MG63 (cell line): Measurements from ENCODE around the gene MPV17L2. TPM values are rescaled to one million over a fixed set of nuclear protein-coding genes. Genes with fewer than 3 reads are reported as not detected.
A peak's percentile ranks its signal among the peaks of the same experiment; 100 is the strongest.

Experiments
- DNase-seq: peaks from one replicate; pipeline ENCODE4 v3.0.0-alpha.2; 2020
- H3K27me3 ChIP-seq: fragments of 250-450 bp; sonication (Bioruptor Pico); 2 replicates; pipeline ENCODE4 v1.5.1; 2020; ENCODE audit warnings: mild to moderate bottlenecking, moderate library complexity
- H3K36me3 ChIP-seq: fragments of 250-450 bp; sonication (Bioruptor Pico); 2 replicates; pipeline ENCODE4 v1.5.1; 2020; ENCODE audit warnings: mild to moderate bottlenecking, moderate library complexity
- H3K4me3 ChIP-seq: fragments of 250-450 bp; sonication (Bioruptor Pico); 2 replicates; pipeline ENCODE4 v1.5.1; 2020; ENCODE audit warnings: mild to moderate bottlenecking, moderate library complexity
- H3K9me3 ChIP-seq: fragments of 250-450 bp; sonication (Bioruptor Pico); 2 replicates; pipeline ENCODE4 v1.5.1; 2020; ENCODE audit warnings: mild to moderate bottlenecking, moderate library complexity
- total RNA-seq: library from RNA; depleted of rRNA; stranded (reverse); fragments of >200 nt; shearing (Covaris generic); gene quantifications from 2 replicates; pipeline ENCODE4 v1.2.3, GENCODE V29; 2014; ENCODE audit warnings: low replicate concordance

MPV17L2 gene
- total RNA-seq, 1 experiment from 2014 or later, result 29.5 TPM

DNA sequence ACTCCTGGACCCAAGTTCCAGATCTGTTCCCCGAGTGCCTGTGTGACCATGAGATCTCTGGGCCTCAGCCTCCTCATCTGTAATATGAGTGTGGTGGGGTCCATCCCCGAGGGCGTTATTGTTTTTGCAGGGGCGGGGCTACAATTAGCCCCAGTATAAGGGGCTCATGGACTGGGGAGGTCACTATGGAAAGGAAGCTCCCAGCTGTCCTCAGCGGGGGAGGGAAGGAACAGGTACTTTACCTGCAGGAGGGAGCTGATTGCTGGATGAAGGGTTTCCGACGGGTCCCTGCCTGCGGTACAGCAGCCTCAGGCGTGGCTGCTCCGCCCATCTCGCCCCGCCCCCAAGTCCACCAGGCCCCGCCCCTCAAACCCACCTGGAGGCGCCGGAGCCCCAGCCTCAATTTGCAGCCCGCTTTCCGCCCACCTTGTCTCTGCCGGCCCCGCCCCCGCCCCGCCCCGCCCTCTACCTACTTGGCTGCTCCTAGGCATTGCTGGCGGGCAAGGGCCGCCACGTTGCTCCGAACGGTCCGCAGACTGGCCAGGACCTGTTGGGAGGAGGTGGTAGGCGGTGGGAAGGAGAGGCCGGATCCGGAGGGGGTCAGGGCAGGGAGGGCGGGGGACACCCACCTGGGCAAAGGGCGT is 27.7 kb downstream of the MPV17L2 start:
- Histone ChIP-seq H3K4me3 (no peak overlapping the region), H3K36me3 (no peaks in the 10 kb centered on the region; the same call in 1 of the 2 replicates), H3K27me3 (no peaks in the 10 kb centered on the region), H3K9me3 (no peaks in the 10 kb centered on the region)
- DNase-seq, result no peak

DNA sequence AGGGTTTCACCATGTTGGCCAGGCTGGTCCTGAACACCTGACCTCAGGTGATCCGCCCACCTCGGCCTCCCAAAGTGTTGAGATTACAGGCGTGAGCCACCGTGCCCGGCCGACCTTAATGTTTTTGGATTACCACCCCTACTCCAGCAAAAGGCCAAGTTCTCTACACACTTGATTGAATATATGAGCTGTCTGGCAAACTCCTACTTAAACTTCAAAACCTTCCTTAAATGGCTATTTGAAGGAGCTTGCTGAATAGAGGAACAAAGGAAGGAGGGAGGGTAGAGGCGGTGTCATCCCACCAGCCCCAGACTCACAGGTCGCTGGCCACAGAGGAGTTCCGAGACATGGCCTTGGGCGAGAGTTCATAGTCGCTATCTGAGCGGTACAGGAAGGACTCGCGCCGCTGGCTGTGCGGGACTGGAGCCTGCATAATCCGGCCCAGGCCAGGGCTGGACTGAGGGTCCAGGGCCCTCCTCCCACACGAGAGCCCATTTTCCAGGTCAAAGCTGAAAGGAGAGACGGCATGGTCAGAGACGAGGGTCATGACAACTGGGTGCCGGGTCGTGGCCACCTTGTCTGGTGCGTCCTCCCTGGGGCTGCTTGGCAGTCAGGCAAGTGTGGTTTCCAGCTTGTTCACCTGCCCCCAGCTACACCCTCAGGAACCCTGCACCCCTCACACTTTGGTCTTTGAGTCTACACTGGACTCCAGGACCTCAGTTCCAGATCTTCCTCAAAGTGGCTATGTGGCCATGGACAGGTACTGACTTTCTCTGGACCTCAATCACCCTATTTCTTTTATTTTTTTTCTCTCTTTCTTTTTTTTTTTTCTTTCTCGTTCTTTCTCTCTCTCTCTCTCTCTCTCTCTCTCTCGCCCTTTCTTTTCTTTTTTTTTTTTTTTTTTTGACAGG is 29.1 kb downstream of the MPV17L2 start:
- no peak for DNase-seq
- no peaks in the 10 kb centered on the region for H3K9me3 ChIP-seq
- no peak overlapping the region for H3K4me3 ChIP-seq
- no peaks in the 10 kb centered on the region for H3K27me3 ChIP-seq
- H3K36me3 ChIP-seq, result no peaks in the 10 kb centered on the region; the same call in 1 of the 2 replicates

DNA sequence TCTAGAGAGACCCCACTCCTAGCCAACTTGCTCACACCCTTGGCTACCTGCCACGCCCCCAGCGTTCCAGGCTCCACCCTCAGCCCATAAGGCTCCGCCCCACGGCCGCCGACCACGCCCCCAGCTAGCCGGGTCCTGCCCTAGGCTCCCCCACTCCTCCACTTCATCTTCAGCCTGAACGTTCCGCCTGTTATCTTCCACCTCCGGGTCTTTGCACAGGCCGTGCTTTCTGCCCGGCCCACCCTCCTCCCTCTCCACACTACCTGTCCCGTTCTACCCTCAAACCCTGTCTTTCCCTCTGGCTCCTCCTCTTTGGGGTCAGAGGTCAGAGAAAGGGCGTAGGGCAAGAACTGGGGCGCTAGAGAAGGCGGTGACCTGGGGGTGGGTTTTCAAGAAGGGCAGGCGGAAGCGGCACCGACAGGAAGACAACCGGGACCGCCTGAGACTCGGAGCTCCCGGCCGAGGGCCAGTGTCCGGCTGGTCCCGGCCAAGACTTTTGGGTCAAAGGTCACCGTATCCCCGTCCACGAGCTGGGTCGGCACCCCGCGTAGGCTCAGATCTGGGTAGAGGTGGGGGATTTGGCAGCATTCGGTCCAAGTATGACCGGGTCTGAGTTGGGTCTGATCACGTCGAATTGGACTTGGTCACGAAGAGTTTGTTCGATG is 31.0 kb downstream of the MPV17L2 start:
- H3K4me3 ChIP-seq, result peak overlapping the region; percentile 44
- H3K36me3 ChIP-seq, result no peaks in the 10 kb centered on the region
- no peaks in the 10 kb centered on the region for H3K9me3 ChIP-seq
- peak; percentile 39 for DNase-seq
- H3K27me3 ChIP-seq, result no peaks in the 10 kb centered on the region; the same call in 1 of the 2 replicates

- Histone ChIP-seq H3K9me3 (no peaks in the 10 kb centered on the region), H3K27me3 (peaks cover under 1% of the 10 kb centered on the region), H3K36me3 (no peaks in the 10 kb centered on the region), H3K4me3 (peak overlapping the region; percentile 44)
- peak; percentile 97 for DNase-seq
Measured at GRCh38 chr19:18224525-18225354, 31.7 kb downstream of the MPV17L2 start.

GRCh38 chr19:18225355-18225701 is 32.3 kb downstream of the MPV17L2 start:
- DNase-seq, result no peak
- Histone ChIP-seq H3K36me3 (no peaks in the 10 kb centered on the region), H3K9me3 (no peaks in the 10 kb centered on the region), H3K4me3 (no peak overlapping the region), H3K27me3 (peaks cover 6% of the 10 kb centered on the region)

GRCh38 chr19:18225702-18226468 is 32.9 kb downstream of the MPV17L2 start, which contains the start of gene PDE4C:
Gene PDE4C, minus strand, starts transcription at chr19:18226438. Its CDS starts 23 bp downstream, at chr19:18226415.
- no peaks in the 10 kb centered on the region for H3K36me3 ChIP-seq
- H3K27me3 ChIP-seq, result peaks cover 6% of the 10 kb centered on the region
- DNase-seq, result peak; percentile 30
- no peaks in the 10 kb centered on the region for H3K9me3 ChIP-seq
- no peak within 1 kb of the TSS for H3K4me3 ChIP-seq

DNA sequence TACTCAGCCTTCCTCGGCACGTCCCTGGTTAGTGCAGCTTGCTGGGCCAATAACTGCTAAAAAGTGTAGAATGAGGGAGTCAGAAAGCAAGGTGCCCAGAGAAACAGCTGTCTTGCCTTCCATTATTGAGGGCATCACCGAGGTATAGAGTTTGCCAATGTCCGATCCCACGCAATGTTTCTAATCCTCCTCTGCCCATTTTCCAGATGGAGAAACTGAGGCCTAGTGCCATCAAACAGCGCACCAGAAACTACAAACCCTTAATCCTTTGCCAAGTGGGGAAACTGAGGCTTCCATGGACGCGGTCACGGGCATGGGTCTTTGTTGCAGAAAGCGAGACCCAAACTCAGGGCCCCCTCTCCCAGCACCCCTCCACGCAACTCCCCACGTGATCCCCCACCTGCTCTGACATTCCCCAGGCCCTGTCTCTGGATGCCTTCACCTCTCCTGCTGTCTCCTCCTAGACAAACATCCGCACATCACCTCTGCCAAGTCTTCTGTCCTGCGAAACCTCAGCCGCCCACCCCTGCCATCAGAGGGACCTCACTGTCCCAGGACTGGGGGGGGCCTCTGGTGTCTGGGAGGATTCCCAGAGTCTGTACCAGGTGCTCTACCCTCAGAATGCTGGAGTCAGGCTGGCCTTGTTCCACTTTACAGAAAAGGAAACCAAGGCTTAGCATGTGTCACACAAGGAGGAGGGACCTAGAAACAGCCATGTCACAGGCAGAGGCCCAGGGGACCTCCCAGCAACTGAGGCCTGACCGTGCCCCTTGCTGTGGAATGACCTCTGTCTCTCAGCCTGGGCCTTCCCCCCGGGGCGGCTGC is 34.1 kb downstream of the MPV17L2 start:
- no peak for DNase-seq
- Histone ChIP-seq H3K27me3 (peaks cover 8% of the 10 kb centered on the region), H3K9me3 (no peaks in the 10 kb centered on the region), H3K4me3 (no peak overlapping the region), H3K36me3 (no peaks in the 10 kb centered on the region)

GRCh38 chr19:18227781-18228271 is 34.8 kb downstream of the MPV17L2 start:
- peaks cover 8% of the 10 kb centered on the region for H3K27me3 ChIP-seq
- no peak for DNase-seq
- no peaks in the 10 kb centered on the region for H3K36me3 ChIP-seq
- H3K4me3 ChIP-seq, result no peak overlapping the region
- H3K9me3 ChIP-seq, result no peaks in the 10 kb centered on the region; the same call in 1 of the 2 replicates

- Histone ChIP-seq H3K4me3 (no peak overlapping the region), H3K9me3 (peaks cover 6% of the 10 kb centered on the region), H3K36me3 (no peaks in the 10 kb centered on the region), H3K27me3 (peaks cover 8% of the 10 kb centered on the region)
- DNase-seq, result no peak
Measured at GRCh38 chr19:18229474-18229873, 36.5 kb downstream of the MPV17L2 start.

GRCh38 chr19:18229915-18230314 is 36.9 kb downstream of the MPV17L2 start:
- no peak overlapping the region for H3K4me3 ChIP-seq
- DNase-seq, result no peak
- H3K27me3 ChIP-seq, result peaks cover 8% of the 10 kb centered on the region
- H3K9me3 ChIP-seq, result peaks cover 6% of the 10 kb centered on the region
- no peaks in the 10 kb centered on the region for H3K36me3 ChIP-seq

DNA sequence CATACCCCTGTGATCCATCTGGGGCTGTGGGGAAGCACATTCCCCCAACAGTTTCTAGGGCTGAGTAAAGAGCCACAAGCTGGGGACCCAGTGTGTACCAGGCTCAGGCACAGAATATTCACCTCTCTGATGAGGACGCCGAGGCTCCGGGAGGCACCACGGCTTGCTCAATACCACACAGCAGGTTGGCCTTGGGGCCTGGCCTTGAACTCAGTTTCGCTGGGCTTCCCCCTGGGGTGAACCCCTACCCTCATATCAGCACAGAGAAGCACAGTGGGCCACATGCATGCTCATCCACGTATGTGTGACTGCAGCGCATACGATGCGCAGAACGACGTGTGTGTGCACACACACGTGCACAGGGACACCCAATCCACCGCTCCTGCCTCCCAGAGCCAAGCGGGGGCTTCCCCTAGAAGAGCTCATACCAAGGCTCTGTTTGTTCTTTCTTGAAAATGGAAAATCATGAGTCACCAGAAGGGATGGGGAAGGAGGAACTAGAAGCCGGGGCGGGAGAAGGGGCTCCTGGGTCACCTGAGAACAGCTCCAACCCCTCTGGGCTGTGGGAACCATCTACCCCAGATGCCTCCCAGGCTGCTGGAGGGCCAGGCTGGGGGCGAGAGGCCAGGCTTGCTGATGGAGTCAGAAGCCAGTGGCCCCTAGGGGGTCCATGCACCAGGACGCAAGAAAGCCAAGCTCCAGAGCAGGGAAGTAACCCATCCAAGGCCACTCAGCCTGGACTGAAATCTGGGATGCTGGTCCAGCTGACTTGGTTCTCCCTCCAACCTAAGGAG is 38.1 kb downstream of the MPV17L2 start:
- H3K4me3 ChIP-seq, result no peak overlapping the region
- no peak for DNase-seq
- peaks cover 8% of the 10 kb centered on the region for H3K27me3 ChIP-seq
- H3K36me3 ChIP-seq, result no peaks in the 10 kb centered on the region
- H3K9me3 ChIP-seq, result peaks cover 6% of the 10 kb centered on the region

DNA sequence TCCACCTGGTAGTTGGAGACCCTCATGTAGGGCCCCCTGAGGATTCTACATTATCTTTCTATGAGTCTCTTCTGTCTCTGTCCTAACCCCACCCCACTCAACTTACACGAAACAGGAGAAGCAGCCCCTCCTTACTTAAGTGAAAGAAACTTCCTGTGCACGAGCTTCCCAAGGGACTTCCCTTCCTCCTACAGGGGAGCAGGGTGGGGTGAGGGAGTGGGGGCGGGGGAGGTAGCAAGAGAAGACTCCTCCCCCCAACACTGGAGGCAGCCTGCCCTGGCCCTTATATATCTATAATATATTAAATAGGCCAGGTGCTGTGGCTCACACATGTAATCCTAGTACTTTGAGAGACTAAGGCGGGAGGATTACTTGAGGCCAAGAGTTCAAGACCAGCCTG is 38.8 kb downstream of the MPV17L2 start:
- Histone ChIP-seq H3K4me3 (no peak overlapping the region), H3K9me3 (peaks cover 6% of the 10 kb centered on the region), H3K27me3 (peaks cover 8% of the 10 kb centered on the region), H3K36me3 (no peaks in the 10 kb centered on the region)
- no peak for DNase-seq

DNA sequence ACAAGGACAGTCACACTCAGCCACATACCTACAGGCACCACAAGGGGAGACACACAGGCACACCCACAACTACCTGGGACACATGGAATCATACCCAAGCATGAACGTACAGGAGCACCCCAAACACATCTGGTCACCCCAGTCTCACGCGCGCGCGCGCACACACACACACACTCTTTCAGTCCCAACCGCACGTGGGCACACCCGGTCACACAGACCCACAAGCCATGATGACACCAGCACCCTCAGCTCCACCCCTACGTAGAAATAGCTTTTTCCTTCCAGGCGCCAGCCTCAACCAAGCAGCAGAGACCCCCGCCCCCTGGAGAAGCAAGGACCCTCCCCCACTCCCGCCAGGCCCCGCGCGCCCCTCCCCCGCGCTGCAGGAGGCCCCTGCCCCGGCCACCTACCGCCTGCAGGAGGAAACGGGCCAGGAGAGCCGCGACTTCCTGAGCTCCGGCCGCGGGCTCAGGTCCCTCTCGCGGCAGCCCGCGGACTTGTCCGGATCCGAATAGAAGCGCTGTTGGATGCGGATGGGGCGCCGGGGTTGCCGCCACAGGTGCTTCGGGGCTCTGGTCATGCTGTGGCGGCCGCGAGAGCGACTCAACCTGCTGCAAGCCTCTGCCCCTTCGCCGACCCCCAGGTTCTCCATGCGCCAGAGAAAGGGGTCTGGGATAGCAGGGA is 39.7 kb downstream of the MPV17L2 start:
- Histone ChIP-seq H3K4me3 (no peak overlapping the region), H3K9me3 (peaks cover 6% of the 10 kb centered on the region), H3K36me3 (no peaks in the 10 kb centered on the region), H3K27me3 (peaks cover 8% of the 10 kb centered on the region)
- no peak for DNase-seq
